SK-N-SH treated with all-trans-retinoic acid at 6 μM for 48 hours (cell line): ENCODE data around the gene ADGB.
"Not testable (repeated sequence)": the region's sequence is repeated elsewhere in the genome, so short reads cannot be mapped to it uniquely, and the experiment has no call there.

Experiments
- ATAC-seq: fragments of 200-7000 bp; cut with Tn5 transposase; 3 replicates; pipeline ENCODE4 v1.9.1; 2020; ENCODE audit warnings: mild to moderate bottlenecking, moderate library complexity
- BACH2 ChIP-seq: fragments of 250-450 bp; sonication (Bioruptor Pico); IDR thresholded peaks from 2 replicates; pipeline ENCODE4 v1.9.0; 2021; ENCODE audit warnings: mild to moderate bottlenecking, borderline replicate concordance
- CSDC2 ChIP-seq: fragments of 250-450 bp; sonication (Bioruptor Pico); IDR thresholded peaks from 2 replicates; pipeline ENCODE4 v1.5.0; 2020; ENCODE audit warnings: mild to moderate bottlenecking, moderate library complexity
- GLIS3 ChIP-seq: fragments of 250-450 bp; sonication (Bioruptor Pico); IDR thresholded peaks from 2 replicates; pipeline ENCODE4 v1.5.0; 2020; ENCODE audit warnings: mild to moderate bottlenecking, moderate library complexity
- OSR1 ChIP-seq: fragments of 250-450 bp; sonication (Bioruptor Pico); IDR thresholded peaks from 2 replicates; pipeline ENCODE4 v1.8.0; 2022; ENCODE audit warnings: moderate library complexity, mild to moderate bottlenecking, inconsistent platforms
- PPARA ChIP-seq: fragments of 250-450 bp; sonication (Bioruptor Pico); IDR thresholded peaks from 2 replicates; pipeline ENCODE4 v1.5.0; 2020; ENCODE audit warnings: mild to moderate bottlenecking, borderline replicate concordance
- SNAI2 ChIP-seq: fragments of 250-450 bp; sonication (Bioruptor Pico); IDR thresholded peaks from 2 replicates; pipeline ENCODE4 v1.5.0; 2020; ENCODE audit warnings: mild to moderate bottlenecking, moderate library complexity
- TCF4 ChIP-seq: fragments of 250-450 bp; sonication (Bioruptor Pico); IDR thresholded peaks from 2 replicates; pipeline ENCODE4 v1.8.0; 2021; ENCODE audit warnings: mild to moderate bottlenecking, moderate library complexity, borderline replicate concordance
- TOX ChIP-seq: fragments of 250-450 bp; sonication (Bioruptor Pico); IDR thresholded peaks from 2 replicates; pipeline ENCODE4 v1.8.0; 2021; ENCODE audit warnings: mild to moderate bottlenecking, moderate library complexity, borderline replicate concordance
- ZC3H10 ChIP-seq: fragments of 250-450 bp; sonication (Bioruptor Pico); IDR thresholded peaks from 2 replicates; pipeline ENCODE4 v1.5.1; 2021; ENCODE audit warnings: mild to moderate bottlenecking, moderate library complexity
- ZNF565 ChIP-seq: fragments of 450-650 bp; formaldehyde crosslinking; conservative IDR thresholded peaks from 2 replicates; pipeline ENCODE4 v1.5.0; 2020; ENCODE audit warnings: low read depth, mild to moderate bottlenecking, moderate library complexity
- ZNF70 ChIP-seq: fragments of 450-650 bp; formaldehyde crosslinking; IDR thresholded peaks from 2 replicates; pipeline ENCODE4 v1.5.0; 2020; ENCODE audit warnings: mild to moderate bottlenecking, moderate library complexity
- ZNF8 ChIP-seq: fragments of 450-650 bp; formaldehyde crosslinking; IDR thresholded peaks from 2 replicates; pipeline ENCODE4 v1.5.0; 2020; ENCODE audit warnings: mild to moderate bottlenecking, moderate library complexity
- TF ChIP-seq, protein P1 (sequence below): fragments of 250-450 bp; sonication (Bioruptor Pico); IDR thresholded peaks from 2 replicates; pipeline ENCODE4 v1.5.0; 2020; ENCODE audit warnings: mild to moderate bottlenecking, moderate library complexity
- TF ChIP-seq, protein P2 (sequence below): fragments of 250-450 bp; sonication (Bioruptor Pico); IDR thresholded peaks from 2 replicates; pipeline ENCODE4 v1.8.0; 2020; ENCODE audit warnings: mild to moderate bottlenecking, moderate library complexity, borderline replicate concordance

The ADGB gene

DNA sequence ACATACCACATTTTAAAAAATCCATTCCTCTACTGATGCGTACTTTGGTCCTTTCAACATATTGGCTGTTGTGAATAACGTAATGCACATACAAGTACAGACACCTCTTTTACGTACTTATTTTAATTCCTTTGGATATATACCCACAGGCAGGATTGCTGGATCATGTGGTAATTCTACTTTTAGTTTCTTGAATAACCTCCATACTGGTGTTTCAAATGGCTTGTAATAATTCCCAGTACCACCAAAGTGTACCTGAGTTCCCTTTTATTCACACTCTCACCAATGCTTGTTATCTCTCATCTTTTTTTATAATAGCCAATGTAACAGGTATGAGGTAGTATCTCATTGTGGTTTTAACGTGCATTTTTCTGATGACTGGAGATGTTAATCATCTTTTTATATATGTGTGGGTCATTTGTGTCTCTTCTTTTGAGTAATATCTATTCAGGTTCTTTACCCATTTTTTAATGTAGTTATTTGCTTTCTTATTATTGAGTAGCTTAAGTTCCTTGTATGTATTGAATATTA, 191.9 kb downstream of the ADGB start:
- no peak for TF ChIP-seq ZNF565 (CRISPR knock-in tag)
- TF ChIP-seq, protein P1, sequence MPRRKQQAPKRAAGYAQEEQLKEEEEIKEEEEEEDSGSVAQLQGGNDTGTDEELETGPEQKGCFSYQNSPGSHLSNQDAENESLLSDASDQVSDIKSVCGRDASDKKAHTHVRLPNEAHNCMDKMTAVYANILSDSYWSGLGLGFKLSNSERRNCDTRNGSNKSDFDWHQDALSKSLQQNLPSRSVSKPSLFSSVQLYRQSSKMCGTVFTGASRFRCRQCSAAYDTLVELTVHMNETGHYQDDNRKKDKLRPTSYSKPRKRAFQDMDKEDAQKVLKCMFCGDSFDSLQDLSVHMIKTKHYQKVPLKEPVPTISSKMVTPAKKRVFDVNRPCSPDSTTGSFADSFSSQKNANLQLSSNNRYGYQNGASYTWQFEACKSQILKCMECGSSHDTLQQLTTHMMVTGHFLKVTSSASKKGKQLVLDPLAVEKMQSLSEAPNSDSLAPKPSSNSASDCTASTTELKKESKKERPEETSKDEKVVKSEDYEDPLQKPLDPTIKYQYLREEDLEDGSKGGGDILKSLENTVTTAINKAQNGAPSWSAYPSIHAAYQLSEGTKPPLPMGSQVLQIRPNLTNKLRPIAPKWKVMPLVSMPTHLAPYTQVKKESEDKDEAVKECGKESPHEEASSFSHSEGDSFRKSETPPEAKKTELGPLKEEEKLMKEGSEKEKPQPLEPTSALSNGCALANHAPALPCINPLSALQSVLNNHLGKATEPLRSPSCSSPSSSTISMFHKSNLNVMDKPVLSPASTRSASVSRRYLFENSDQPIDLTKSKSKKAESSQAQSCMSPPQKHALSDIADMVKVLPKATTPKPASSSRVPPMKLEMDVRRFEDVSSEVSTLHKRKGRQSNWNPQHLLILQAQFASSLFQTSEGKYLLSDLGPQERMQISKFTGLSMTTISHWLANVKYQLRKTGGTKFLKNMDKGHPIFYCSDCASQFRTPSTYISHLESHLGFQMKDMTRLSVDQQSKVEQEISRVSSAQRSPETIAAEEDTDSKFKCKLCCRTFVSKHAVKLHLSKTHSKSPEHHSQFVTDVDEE (CRISPR knock-in tag), result no peak
- ATAC-seq, result no peak

DNA sequence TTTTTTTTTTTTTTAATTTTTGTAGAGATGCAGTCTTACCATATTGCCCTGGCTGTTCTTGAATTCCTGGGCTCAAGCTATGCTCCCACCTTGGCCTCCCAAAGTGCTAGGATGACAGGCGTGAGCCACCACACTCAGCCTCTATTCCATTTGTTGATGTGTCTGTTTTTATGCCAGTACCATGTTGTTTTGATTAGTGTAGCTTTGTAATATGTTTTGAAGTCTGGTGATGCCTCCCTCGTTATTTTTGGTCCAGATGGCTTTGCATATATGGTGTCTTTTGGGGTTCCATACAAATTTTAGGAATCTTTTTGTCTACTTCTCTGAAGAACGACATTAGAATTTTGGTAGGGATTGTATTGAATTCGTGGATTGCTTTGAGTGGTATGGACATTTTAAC, 193.2 kb downstream of the ADGB start:
- no peak for ATAC-seq
- TF ChIP-seq OSR1 (CRISPR knock-in tag), result no peak
- TF ChIP-seq ZC3H10 (CRISPR knock-in tag), result no peak
- no peak for TF ChIP-seq TOX (CRISPR knock-in tag)
- no peak for TF ChIP-seq ZNF8

DNA sequence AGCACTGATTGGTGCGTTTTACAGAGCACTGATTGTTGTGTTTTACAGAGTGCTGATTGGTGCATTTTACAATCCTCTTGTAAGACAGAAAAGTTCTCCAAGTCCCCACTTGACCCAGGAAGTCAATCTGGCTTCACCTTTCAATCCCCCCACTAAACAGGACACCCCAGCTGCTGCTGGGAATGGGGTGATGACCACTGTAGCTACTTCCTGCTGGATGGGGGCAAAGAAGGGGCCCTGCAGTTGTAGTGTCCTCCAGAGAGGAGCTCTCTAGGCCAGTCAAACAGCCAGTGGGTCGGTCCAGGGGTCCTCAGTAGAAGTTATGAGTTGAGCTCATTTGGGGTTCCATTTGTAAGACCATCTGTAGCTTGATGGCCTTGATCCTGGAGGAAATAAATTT, 194.4 kb downstream of the ADGB start:
- ATAC-seq, result not testable (repeated sequence)

DNA sequence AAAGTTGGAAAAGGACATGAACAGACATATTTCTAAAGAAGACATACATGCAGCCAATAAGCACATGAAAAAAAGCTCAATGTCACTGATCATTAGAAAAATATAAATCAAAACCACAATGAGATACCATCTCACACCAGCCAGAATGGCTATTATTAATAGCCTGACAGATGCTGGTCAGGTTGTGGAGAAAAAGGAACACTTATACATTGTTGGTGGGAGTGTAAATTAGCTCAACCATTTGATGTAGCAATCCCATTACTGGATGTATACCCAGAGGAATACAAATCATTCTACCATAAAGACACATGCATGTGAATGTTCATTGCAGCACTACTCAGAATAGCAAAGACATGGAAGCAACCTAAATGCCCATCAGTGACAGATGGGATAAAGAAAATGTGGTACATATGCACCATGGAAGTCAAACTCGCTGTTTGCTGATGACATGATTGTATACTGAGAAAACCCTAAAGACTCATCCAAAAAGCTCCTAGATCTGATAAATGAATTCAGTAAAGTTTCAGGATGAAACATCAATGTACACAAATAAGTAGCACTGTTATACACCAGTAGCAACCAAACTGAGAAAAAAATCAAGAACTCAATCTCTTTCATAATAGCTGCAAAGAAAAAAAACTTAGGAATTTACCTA, 196.8 kb downstream of the ADGB start:
- no peak for TF ChIP-seq ZNF565 (CRISPR knock-in tag)
- TF ChIP-seq SNAI2, result no peak
- no peak for TF ChIP-seq CSDC2 (CRISPR knock-in tag)
- ATAC-seq, result no peak

DNA sequence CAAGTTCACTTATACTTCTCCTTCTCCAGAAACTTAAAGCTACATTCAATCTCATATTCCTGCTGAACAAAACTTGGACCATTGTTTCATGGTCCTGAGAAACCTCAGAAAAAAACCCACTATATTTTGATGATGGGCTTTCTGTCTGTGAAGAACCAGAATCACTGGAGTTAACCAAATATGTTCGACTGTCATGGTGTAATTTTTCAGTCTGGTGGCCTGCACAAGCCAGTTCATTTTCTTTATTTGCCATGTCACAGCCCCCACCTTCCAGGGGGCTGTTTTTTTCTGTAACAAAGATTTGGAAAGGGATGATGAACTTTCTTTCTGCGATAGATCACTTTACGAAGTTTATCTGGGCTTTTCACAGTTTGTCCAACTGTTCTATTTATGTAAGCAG, 204.4 kb downstream of the ADGB start:
- not testable (repeated sequence) for ATAC-seq

DNA sequence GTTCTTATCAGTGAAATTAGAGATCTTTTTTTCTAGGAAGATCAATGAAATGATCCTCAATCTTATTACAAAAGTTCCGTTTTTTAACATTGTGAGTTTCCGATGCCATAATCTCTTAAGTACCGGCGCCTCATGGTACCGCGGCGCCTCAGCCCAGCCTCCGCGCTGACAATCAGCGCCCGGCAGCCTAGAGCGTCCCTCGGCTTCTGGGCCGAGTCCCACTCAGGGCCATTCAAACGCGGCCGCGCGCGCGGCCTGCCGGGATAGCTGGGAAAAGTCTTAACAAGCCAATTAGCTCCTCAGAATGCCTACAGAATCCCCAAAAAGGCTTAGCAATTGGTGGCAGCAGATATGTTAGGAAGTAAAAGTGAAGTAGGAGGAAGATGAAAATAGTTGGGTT, 204.8 kb downstream of the ADGB start:
- no peak for ATAC-seq

DNA sequence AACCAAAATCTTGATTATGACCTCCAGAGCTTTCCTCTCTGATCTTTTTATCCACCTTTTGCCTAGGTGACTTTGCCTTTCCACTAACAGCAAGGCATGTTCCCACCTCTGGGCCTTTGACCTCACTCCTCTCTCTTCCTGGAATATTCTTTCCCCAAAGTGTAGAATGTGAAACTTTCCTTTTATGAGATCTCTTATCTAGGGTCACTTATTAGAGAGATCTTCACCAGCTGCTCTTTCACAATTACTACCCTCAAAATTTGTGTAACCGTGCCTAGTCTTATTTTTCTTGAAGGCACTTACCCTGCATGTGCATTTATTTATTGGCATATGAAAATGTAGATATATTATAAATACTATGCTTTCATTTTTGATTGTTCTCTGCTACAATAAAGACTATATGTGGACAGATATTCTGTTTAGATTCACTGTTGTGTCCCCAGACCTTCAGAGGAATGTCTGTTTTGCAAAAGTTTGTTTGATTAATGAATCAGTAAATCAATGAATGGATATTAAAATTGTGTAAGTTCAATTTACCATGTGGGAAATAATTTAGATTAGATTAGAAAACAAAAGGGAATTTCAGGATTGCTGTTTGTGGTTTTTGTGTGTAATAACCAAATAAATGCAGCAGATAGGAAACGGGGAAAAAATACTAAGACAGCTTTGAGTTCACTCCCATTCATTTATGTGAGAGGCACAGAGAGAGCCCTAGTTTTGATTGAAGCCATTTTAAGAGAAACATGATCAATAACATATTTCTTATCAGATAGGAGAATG, 207.0 kb downstream of the ADGB start:
- no peak for ATAC-seq
- TF ChIP-seq ZNF8, result no peak
- TF ChIP-seq ZNF70 (CRISPR knock-in tag), result no peak
- TF ChIP-seq PPARA (CRISPR knock-in tag), result no peak
- no peak for TF ChIP-seq TCF4 (CRISPR knock-in tag)
- no peak for TF ChIP-seq OSR1 (CRISPR knock-in tag)

More for the DNA sequence above, 204.8 kb downstream of the ADGB start:
- TF ChIP-seq, protein P2, sequence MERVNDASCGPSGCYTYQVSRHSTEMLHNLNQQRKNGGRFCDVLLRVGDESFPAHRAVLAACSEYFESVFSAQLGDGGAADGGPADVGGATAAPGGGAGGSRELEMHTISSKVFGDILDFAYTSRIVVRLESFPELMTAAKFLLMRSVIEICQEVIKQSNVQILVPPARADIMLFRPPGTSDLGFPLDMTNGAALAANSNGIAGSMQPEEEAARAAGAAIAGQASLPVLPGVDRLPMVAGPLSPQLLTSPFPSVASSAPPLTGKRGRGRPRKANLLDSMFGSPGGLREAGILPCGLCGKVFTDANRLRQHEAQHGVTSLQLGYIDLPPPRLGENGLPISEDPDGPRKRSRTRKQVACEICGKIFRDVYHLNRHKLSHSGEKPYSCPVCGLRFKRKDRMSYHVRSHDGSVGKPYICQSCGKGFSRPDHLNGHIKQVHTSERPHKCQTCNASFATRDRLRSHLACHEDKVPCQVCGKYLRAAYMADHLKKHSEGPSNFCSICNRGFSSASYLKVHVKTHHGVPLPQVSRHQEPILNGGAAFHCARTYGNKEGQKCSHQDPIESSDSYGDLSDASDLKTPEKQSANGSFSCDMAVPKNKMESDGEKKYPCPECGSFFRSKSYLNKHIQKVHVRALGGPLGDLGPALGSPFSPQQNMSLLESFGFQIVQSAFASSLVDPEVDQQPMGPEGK (CRISPR knock-in tag), result no peak
- TF ChIP-seq BACH2 (CRISPR knock-in tag) (no peak), SNAI2 (no peak), GLIS3 (CRISPR knock-in tag) (no peak), ZNF565 (CRISPR knock-in tag) (no peak)

DNA sequence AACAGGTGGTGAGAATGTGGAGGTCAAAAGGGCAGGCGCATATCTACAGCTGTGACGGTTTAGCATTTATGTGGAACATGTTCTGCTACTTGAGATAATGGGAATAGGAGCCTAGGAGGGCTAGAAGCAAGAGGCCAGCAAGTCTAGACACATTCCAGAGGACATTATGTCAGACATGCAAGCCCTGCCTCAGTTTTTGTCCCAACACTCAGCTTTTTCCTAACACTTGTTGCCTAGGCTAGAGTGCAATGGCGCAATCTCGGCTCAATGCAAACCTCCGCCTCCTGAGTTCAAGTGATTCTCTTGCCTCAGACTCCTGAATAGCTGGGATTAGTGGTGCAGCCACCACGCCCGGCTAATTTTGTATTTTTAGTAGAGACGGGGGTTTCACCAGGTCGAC, 210.2 kb downstream of the ADGB start:
- ATAC-seq, result not testable (repeated sequence)
